UCSD-AML1 (cell line): ENCODE results near the gene PKN1.

ENCODE experiments used
- DNase-seq: peaks from one replicate; lab custom pipeline; 2025; ENCODE audit not compliant: unreplicated experiment; lab: John Stamatoyannopoulos, UW

PKN1 gene

GRCh38 chr19:14406645-14407401 lies 26.3 kb upstream of the PKN1 start:
- DNase-seq: no peak

GRCh38 chr19:14407605-14408484 lies 25.3 kb upstream of the PKN1 start:
- no peak for DNase-seq

- DNase-seq: no peak
Observed at GRCh38 chr19:14408491-14409145, 24.5 kb upstream of the PKN1 start.

DNA sequence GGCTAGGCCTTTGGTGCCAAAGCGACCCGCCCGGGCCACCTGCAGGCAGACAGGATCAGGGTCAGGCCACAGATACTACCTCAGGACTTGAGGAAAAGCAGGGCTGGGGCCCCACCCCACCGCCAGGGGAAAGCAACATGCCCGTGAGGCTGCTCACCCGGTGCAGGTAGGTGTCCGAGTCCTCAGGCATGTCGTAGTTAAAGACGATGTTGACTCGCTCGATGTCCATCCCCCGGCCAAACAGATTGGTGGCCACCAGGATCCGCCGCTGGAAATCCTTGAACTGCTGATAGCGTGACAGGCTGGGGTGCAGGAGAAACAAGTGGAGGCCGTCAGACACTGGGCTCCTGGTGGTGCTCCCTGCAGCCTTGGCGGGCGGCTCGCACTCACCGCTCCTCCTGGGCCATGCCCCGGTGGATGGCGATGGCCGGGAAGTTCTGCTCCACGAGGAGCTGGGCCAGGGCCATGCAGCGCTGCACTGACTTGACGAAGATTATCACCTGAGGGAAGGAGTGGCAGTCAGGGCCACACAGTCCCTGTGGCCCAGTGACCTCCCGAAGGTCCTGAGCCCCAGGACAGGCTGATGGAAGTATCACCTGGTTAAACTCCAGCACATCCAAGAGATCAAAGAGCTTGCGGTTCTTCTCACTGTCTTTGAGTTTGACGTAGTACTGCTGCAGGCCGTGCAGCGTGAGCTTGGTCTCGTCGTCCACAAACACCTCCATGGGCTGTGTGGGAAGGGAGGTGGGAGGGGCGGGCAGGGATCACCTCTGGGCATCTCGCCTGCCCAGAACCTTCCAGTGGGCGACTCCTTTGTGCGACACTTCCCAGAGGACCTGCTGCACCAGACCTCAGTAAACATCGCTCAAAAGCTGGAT lies 23.7 kb upstream of the PKN1 start:
- DNase-seq: no peak

DNA sequence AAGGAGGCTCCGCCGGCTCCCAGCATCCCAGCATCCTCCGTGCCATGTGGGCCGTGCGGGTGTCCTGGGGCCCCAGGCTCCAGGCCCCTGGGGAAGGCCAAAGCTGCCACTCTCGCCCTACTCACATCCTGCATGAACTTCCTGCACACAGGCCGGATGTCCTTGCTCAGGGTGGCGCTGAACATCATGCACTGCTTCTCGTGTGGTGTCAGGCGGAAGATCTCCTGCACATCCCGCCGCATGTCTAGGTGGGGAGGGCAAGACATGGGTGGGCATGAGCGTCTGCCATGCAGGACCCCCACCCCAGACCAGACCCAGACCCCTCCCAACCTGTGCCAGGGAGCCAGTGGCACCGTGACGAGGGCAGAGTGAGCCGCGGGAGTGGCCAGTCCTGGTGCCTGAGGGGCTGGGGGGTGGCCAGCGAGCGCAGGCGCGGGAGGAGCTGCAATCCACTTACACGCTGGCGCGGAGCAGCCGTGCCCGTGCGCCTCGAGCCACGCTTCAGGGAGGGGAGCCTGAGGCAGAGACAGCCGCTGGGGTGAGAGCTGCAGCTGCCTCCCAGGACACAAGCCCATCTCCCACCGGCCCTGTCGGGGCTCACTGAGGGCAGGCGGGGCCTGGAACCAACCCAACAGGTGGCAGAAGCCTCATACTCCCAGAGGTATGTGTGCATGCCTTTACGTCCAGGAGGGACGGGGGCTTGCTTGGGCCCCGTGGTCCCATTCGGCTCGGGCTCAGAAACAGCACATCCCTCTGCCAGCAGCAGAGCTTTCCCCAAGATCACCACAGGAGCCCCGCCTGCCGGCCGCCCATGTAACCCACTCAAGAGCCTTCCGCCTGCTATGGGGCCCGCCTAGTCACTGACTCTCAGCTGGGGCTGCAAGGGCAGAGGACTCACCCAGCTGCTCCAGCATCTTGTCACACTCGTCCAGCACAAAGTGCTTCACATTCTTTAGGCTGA lies 22.7 kb upstream of the PKN1 start:
- no peak for DNase-seq

DNA sequence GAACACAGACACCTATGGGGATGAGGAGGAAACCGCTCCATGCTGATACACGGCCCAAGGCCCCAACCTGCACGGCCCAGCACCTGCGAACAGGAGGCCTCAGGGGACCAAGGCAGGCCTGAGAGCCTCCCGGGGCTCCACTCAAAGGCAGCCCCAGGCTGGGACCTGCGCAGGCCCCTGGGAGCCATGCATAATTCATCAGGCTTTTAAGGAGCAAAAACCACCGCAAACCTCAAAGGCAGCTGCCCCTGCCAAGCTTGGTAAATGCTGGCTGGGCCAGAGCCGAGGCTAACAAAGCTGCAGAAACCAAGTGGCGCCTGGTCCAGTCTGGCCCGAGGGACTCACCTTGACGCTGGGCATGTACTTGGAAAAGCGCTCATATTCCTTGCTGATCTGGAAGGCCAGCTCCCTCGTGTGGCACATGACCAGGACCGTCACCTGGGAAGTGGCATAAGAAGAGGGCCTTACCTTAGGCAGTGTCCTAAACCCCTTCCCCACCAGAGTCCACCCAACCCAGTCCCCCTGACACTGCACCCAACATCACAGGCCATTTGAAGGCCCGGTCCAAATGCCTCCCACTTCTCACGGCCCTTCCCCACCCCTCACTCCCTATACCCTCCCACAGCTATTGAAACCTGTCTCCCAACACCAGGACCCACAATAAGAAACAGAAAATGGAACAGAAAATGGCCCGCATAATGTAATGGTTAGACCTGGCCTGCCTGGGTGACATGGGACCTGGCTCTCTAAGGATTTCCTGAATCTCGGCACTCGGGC lies 21.8 kb upstream of the PKN1 start:
- no peak for DNase-seq

GRCh38 chr19:14411938-14412245 lies 21.2 kb upstream of the PKN1 start:
- no peak for DNase-seq

- DNase-seq: no peak
Observed at GRCh38 chr19:14412324-14412995, 20.6 kb upstream of the PKN1 start.

GRCh38 chr19:14412996-14413692 lies 20.0 kb upstream of the PKN1 start:
- no peak for DNase-seq

DNA sequence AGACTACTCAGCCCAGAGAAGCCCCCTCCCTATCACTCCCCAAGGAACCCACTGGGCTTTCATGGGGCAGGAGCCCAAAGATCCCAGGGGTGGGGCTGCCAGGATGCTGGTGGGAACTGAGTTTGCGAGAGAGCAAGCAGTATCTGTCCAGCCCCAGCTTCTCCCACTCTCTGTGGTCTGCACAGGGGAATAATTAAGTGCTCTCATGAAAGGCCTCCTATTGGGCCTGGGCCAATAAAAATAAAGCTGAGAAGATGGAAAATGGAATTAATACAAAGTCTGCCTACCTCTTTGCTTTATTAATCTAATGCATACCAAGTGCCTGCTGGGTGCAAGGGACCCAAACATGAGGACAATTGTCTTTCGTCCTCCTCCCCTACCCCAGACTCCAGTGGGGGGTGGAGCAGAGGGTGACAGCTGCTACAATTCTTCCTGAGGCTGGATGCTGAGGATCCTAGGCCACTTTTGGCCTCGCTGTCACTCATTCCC lies 19.4 kb upstream of the PKN1 start:
- no peak for DNase-seq

- DNase-seq: no peak
Observed at GRCh38 chr19:14414926-14415690, 18.0 kb upstream of the PKN1 start.

GRCh38 chr19:14416817-14417231 lies 16.3 kb upstream of the PKN1 start:
- no peak for DNase-seq

DNA sequence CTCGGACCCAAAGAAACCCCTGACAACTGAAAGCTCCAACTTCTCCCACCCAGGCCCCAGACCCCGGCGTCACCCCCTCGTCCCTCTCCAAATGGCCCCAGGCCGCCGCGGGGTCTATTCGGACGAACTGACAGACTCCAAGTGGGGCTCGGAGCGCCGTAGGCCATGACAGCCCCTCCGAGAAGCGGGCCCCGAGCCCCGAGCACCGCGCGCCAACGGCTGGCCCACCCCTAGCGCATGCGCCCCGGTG lies 14.3 kb upstream of the PKN1 start:
- DNase-seq: no peak

GRCh38 chr19:14419106-14419813 lies 13.8 kb upstream of the PKN1 start, which contains the start of gene DDX39A:
Gene DDX39A (minus strand): TSS chr19:14419341. CDS start chr19:14413220, 6,121 bp downstream.
- DNase-seq: peak; percentile 97

DNA sequence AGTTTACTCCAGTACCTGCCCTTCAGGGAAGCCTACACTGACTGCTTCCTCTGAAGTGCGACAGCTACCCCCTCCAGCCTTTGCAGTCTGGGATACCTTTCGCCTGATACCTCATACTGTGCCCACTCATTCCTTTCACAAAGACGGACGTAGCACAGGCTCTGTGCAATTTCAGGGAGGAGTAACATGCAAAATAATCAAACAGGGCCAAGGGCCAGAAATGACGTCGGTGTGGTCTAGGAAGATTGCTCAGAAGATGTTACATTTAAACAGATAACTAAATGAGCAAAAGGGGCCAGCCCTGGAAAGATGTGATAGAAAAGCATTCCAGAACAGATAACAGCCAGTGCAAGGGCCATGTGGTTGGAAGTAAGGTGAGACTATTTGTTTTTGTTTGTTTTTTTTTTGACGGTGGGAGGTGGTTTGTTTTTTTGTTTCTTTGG lies 7.4 kb upstream of the PKN1 start:
- no peak for DNase-seq

- no peak for DNase-seq
Observed at GRCh38 chr19:14427461-14427860, 5.6 kb upstream of the PKN1 start.
